ENCODE results near the gene HDHD5. TPM values are rescaled to one million over a fixed set of nuclear protein-coding genes. Genes with fewer than 3 reads are reported as not detected.

HDHD5 gene
- total RNA-seq, 1 donor from 2014 or later, result 63.8 TPM

GRCh38 chr22:17131686-17132085, 27.4 kb downstream of the HDHD5 start:
- intact Hi-C loops (cut with micrococcal nuclease), result no loop called here
- ATAC-seq (peak; percentile 83), DNase-seq (peak; percentile 57)

- ATAC-seq (no peak), DNase-seq (no peak)
- intact Hi-C loops (cut with micrococcal nuclease), result no loop called here
Observed at GRCh38 chr22:17130199-17130598, 28.9 kb downstream of the HDHD5 start.

GRCh38 chr22:17121233-17122195, 37.6 kb downstream of the HDHD5 start, which contains the start of gene TMEM121B:
Gene TMEM121B (minus strand): TSS chr22:17121360. CDS start chr22:17121127, 233 bp downstream.
- intact Hi-C loops (cut with micrococcal nuclease), result no loop called here
- peak; percentile 87 for DNase-seq
- peak; percentile 84 for ATAC-seq

- intact Hi-C loops (cut with micrococcal nuclease), result no loop called here
- ATAC-seq (peak; percentile 3), DNase-seq (peak; percentile 49)
Observed at GRCh38 chr22:17120711-17121232, 38.3 kb downstream of the HDHD5 start.

GRCh38 chr22:17120281-17120680, 38.8 kb downstream of the HDHD5 start:
- ATAC-seq (peak; percentile 36), DNase-seq (peak; percentile 79)
- intact Hi-C loops (cut with micrococcal nuclease), result no loop called here

- intact Hi-C loops (cut with micrococcal nuclease), result no loop called here
- peak; percentile 76 for DNase-seq
- ATAC-seq, result peak; percentile 41
Observed at GRCh38 chr22:17119481-17120202, 39.4 kb downstream of the HDHD5 start.

- intact Hi-C loops (cut with micrococcal nuclease), result no loop called here
- no peak for ATAC-seq
- DNase-seq, result no peak
Observed at GRCh38 chr22:17118342-17118741, 40.7 kb downstream of the HDHD5 start.

- intact Hi-C loops (cut with micrococcal nuclease), result no loop called here
- no peak for ATAC-seq
- no peak for DNase-seq
Observed at GRCh38 chr22:17117890-17118289, 41.2 kb downstream of the HDHD5 start.

- ATAC-seq (no peak), DNase-seq (no peak)
- intact Hi-C loops (cut with micrococcal nuclease), result no loop called here
Observed at GRCh38 chr22:17117400-17117799, 41.7 kb downstream of the HDHD5 start.

- ATAC-seq, result no peak
- DNase-seq, result no peak
- intact Hi-C loops (cut with micrococcal nuclease), result no loop called here
Observed at GRCh38 chr22:17116572-17117330, 42.3 kb downstream of the HDHD5 start.

GRCh38 chr22:17115945-17116565, 43.0 kb downstream of the HDHD5 start:
- intact Hi-C loops (cut with micrococcal nuclease), result no loop called here
- ATAC-seq (no peak), DNase-seq (no peak)

GRCh38 chr22:17115236-17115635, 43.8 kb downstream of the HDHD5 start:
- intact Hi-C loops (cut with micrococcal nuclease), result no loop called here
- DNase-seq (no peak), ATAC-seq (no peak)

GRCh38 chr22:17114898-17115235, 44.2 kb downstream of the HDHD5 start:
- intact Hi-C loops (cut with micrococcal nuclease), result no loop called here
- no peak for DNase-seq
- ATAC-seq, result no peak

- intact Hi-C loops (cut with micrococcal nuclease), result no loop called here
- DNase-seq (no peak), ATAC-seq (no peak)
Observed at GRCh38 chr22:17114173-17114897, 44.7 kb downstream of the HDHD5 start.

GRCh38 chr22:17113600-17113999, 45.5 kb downstream of the HDHD5 start:
- intact Hi-C loops (cut with micrococcal nuclease), result no loop called here
- ATAC-seq (no peak), DNase-seq (no peak)

- no peak for ATAC-seq
- no peak for DNase-seq
- intact Hi-C loops (cut with micrococcal nuclease), result no loop called here
Observed at GRCh38 chr22:17112491-17113042, 46.5 kb downstream of the HDHD5 start.

- intact Hi-C loops (cut with micrococcal nuclease), result no loop called here
- ATAC-seq (no peak), DNase-seq (no peak)
Observed at GRCh38 chr22:17110791-17111550, 48.1 kb downstream of the HDHD5 start.

Measured in left ventricle myocardium superior (tissue), 1 donor.